Right lobe of liver (tissue), 6 donors: ENCODE results near the gene KIF5C. TPM values are rescaled to one million over a fixed set of nuclear protein-coding genes. Genes with fewer than 3 reads are reported as not detected.

ENCODE experiments used
- ATAC-seq, 4 donors: fragments of 200-7000 bp; cut with Tn5 transposase; one replicate each; pipeline ENCODE4 v1.9.1; 2020; ENCODE audit warnings: mild to moderate bottlenecking in 4 of 4, moderate library complexity in 4 of 4
- DNase-seq, 3 donors: peaks; one replicate each; pipeline ENCODE4 v3.0.0-alpha.2; 2020
- H3K27ac ChIP-seq, 3 donors: fragments of 200-600 bp; one replicate each; pipeline ENCODE4 v1.8.0; 2022
- H3K27me3 ChIP-seq, 2 donors: fragments of 200-600 bp; one replicate each; pipeline ENCODE4 v1.8.0; 2022
- H3K36me3 ChIP-seq, 4 donors: fragments of 200-600 bp; sonication (generic) in 1 of 4; one replicate each; pipeline versions ENCODE4 v1.5.1 to v1.8.0; 2017 to 2022; ENCODE audit warnings: control low read depth in 1 of 4
- H3K4me1 ChIP-seq, 4 donors: fragments of 200-600 bp; sonication (generic) in 1 of 4; one replicate each; pipeline versions ENCODE4 v1.5.1 to v1.8.0; 2017 to 2022; ENCODE audit warnings: control low read depth in 1 of 4
- H3K4me3 ChIP-seq, 3 donors: fragments of 200-600 bp; one replicate each; pipeline ENCODE4 v1.8.0; 2022
- H3K9me3 ChIP-seq, 4 donors: fragments of 200-600 bp; sonication (generic) in 1 of 4; one replicate each; pipeline versions ENCODE4 v1.5.1 to v1.8.0; 2017 to 2022; ENCODE audit warnings: control low read depth in 1 of 4
- CTCF ChIP-seq, 4 donors: fragments of 200-600 bp in 3 of 4; fragments of 450-650 bp in 1 of 4; IDR thresholded peaks; one replicate each; pipeline versions ENCODE4 v1.5.1 to v1.8.0; 2016 to 2022; ENCODE audit warnings: antibody characterized with exemption in 4 of 4, mild to moderate bottlenecking in 2 of 4
- POLR2A ChIP-seq: fragments of 450-650 bp; IDR thresholded peaks from one replicate; pipeline ENCODE4 v1.6.1; 2017; ENCODE audit warnings: antibody characterized with exemption, mild to moderate bottlenecking
- WGBS: methylation state at CpG from one replicate; pipeline ENCODE4 v1.1.6; 2018; ENCODE audit warnings: low coverage, low lambda C conversion rate; ENCODE audit not compliant: insufficient coverage; ENCODE audit errors: missing lambda C conversion rate; 5-methylcytosine and 5-hydroxymethylcytosine counted together
- intact Hi-C, 2 donors: fragments of 100-400 bp; cut with DNase I; formaldehyde crosslinking; loops; one replicate each; pipeline versions ENCODE4 v1.11.2 to v1.14.1; 2022
- long read RNA-seq: library from polyadenylated mRNA; unstranded; transcript quantifications from one replicate; pipeline ENCODE4 v2.0.0, GENCODE V29; 2019
- total RNA-seq, 6 experiments: library from RNA; depleted of rRNA in 2 of 6; stranded (reverse); fragments of >200 nt in 2 of 6; fragmentation: NEBNext Ultra II Directional in 3 of 6; extraction: Animal tissue kit (Norgen Biotek cat#: 25700) in 3 of 6; gene quantifications; one replicate each; pipeline versions ENCODE4 v1.1.0 to v1.2.4, GENCODE V29; 2016 to 2023
- donor health status: DM: no; HTN: yes; CAD: no.
- donor health status: DM: no; HTN: no; CAD: no.
- donor health status: DM: no; HTN: no; CAD: no.
- donor health status: DM: no; HTN: yes; CAD: no.
- donor health status: DM: no; HTN: yes; CAD: no.

KIF5C gene
- total RNA-seq: 1 to 10 TPM in 1 of 6 experiments, under 1 TPM in 5; 0.07 to 1.1 (median 0.34) TPM
- long read RNA-seq: 0 reads

- whole genome bisulfite sequencing: 0% methylated on average over 5 of the region's 39 CpGs
- Histone ChIP-seq H3K27me3 (peaks cover 0 to 14% of the 10 kb centered on the region in 2 donors), H3K9me3 (no peaks in the 10 kb centered on the region), H3K4me3 (peak within 1 kb of the TSS; percentile 18 to 45 (median 23)), H3K27ac (no peak within 1 kb of the TSS), H3K36me3 (no peaks in the 10 kb centered on the region), H3K4me1 (peaks cover 0 to 20% (median 7%) of the 10 kb centered on the region in 4 donors)
- DNase-seq (peak; percentile 69 to 84 (median 79)), ATAC-seq (peak; percentile 79 to 85 (median 84))
- intact Hi-C loops: no loop called here
- TF ChIP-seq POLR2A: no peak
- no peak for TF ChIP-seq CTCF (IDR thresholded peaks at IDR 0.05)
Measured at GRCh38 chr2:148874868-148875341, at the start of gene KIF5C. KIF5C (plus strand) TSS chr2:148875227; CDS start chr2:148875618, 391 bp downstream.

- TF ChIP-seq POLR2A (no peak), CTCF (IDR thresholded peaks at IDR 0.05) (no peak)
Measured at GRCh38 chr2:148826791-148827190, 48.2 kb upstream of the KIF5C start.

GRCh38 chr2:148828941-148829340 lies 46.1 kb upstream of the KIF5C start:
- H3K36me3 ChIP-seq: no peaks in the 10 kb centered on the region
- TF ChIP-seq CTCF (IDR thresholded peaks at IDR 0.05) (no peak), POLR2A (no peak)
- intact Hi-C loops: no loop called here
- no peak overlapping the region for H3K27ac ChIP-seq
- no peak overlapping the region for H3K4me3 ChIP-seq
- ATAC-seq: no peak
- H3K9me3 ChIP-seq: no peaks in the 10 kb centered on the region
- WGBS: 69% methylated on average over 2 of the region's 2 CpGs
- no peaks in the 10 kb centered on the region for H3K27me3 ChIP-seq
- H3K4me1 ChIP-seq: peaks cover 0 to 2% (median 0%) of the 10 kb centered on the region in 4 donors
- DNase-seq: no peak

More at GRCh38 chr2:148826791-148827190, 48.2 kb upstream of the KIF5C start:
- Histone ChIP-seq H3K4me1 (peaks cover 0 to 4% (median 0%) of the 10 kb centered on the region in 4 donors), H3K4me3 (no peak overlapping the region), H3K27me3 (no peaks in the 10 kb centered on the region), H3K36me3 (no peaks in the 10 kb centered on the region), H3K9me3 (no peaks in the 10 kb centered on the region), H3K27ac (no peak overlapping the region)
- no peak for ATAC-seq
- intact Hi-C loops: no loop called here
- DNase-seq: no peak

GRCh38 chr2:148829618-148830017 lies 45.4 kb upstream of the KIF5C start:
- H3K27me3 ChIP-seq: no peaks in the 10 kb centered on the region
- no peak for ATAC-seq
- TF ChIP-seq CTCF (IDR thresholded peaks at IDR 0.05) (no peak), POLR2A (no peak)
- intact Hi-C loops: no loop called here
- no peak for DNase-seq
- no peaks in the 10 kb centered on the region for H3K9me3 ChIP-seq
- H3K4me3 ChIP-seq: no peak overlapping the region
- no peaks in the 10 kb centered on the region for H3K36me3 ChIP-seq
- H3K27ac ChIP-seq: no peak overlapping the region
- H3K4me1 ChIP-seq: no peaks in the 10 kb centered on the region
- 76% methylated on average over 3 of the region's 3 CpGs for WGBS

- no peaks in the 10 kb centered on the region for H3K27me3 ChIP-seq
- H3K4me3 ChIP-seq: no peak overlapping the region
- H3K27ac ChIP-seq: no peak overlapping the region
- TF ChIP-seq CTCF (IDR thresholded peaks at IDR 0.05) (no peak), POLR2A (no peak)
- intact Hi-C loops: no loop called here
- H3K4me1 ChIP-seq: no peaks in the 10 kb centered on the region
- H3K36me3 ChIP-seq: no peaks in the 10 kb centered on the region
- no peak for DNase-seq
- no peak for ATAC-seq
- H3K9me3 ChIP-seq: no peaks in the 10 kb centered on the region
- 88% methylated on average over 6 of the region's 7 CpGs for WGBS
Measured at GRCh38 chr2:148832637-148833036, 42.4 kb upstream of the KIF5C start.
